Nucleus accumbens (tissue), 56 donors: Measurements from ENCODE around the gene GGT6.

Source experiments
- DNase-seq, 56 donors: peaks; one replicate each; lab custom pipeline; 2025; lab: John Stamatoyannopoulos, UW

Gene GGT6

DNA sequence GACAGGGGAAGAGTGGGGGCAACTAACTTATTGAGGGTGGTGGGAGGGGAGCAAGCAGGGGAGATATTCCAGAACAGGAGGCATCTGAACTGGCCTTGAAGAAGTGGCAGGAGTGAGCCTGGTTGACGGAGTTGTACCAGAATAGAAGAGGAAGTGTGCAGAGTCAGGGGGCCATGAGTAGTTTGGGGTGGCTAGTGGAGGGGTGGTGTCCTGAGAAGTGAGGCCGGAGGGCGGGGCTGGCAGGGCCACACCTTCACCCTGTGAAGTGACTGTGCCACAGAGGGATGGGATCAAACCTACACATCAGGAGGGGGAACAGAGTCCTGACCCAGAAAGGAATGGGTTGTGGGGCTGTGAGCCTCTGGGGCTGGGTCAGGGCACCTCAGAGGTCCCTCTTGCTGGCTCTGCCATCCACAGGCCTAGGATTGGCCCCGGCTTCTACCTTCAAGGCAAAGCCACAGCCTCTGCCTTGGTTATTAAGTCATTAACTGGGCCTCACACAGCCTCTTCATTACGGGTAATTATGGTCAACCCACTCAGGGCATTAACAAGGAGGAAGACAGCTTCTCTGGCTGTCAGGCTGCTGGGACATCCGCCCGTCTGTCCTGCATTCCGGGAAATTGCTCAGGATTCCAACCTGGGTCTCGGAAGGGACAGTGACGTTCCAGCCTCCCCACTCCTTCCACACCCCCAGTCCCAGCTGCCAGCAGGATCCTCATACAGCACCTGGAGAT lies 49.0 kb downstream of the GGT6 start:
- peak in 2 of 56 donors; percentile 7 to 22 for DNase-seq

DNA sequence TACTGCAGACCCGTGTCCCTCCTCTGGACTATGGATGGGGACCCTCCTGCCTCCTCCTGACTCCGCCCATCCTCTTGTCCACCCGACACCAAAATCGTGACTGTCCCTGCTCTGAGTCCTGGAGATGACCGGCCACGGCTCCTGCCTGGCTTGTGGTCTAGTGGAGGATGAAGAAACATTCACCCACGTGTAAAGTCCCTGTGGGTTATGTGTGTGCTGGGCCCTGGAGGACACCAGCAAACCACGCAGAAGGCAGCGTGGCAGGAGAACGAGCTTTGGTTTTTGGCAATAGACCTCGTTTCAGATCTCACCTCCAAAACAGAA lies 49.8 kb downstream of the GGT6 start:
- DNase-seq = no peak

DNA sequence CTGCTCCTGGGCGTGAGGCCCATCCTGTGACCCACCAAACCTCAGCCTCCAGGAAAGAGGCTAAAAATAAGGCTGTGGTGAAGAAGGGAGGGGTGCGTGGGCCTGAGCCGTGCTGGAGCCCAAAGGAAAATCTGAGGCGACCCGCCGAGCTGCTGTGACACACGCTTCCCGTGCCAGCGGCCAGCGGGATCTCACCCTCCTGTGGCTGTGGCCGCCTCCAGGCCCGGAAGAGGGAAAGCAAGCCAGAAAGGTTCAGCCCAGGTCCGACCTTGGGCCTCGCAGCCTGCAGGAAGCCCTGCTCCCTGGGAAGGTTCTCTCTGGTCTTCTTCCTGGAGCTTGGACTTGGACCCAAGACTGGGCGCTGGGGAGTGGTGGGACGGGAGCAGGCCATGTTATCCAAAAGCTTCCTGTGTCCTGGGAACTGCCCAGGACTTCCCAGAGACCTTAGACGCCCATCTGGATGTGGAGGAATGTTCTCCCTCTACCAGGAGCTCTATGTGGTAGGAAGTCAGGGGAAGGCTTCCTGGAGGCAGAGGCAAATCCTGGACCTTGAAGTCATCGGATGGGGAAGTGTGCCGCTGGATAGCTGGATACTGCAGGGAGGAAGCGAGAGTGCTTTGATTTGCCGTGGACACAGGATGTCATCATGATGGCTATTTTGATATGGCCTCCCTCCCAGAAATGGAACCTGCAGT lies 50.3 kb downstream of the GGT6 start:
- no peak for DNase-seq

DNA sequence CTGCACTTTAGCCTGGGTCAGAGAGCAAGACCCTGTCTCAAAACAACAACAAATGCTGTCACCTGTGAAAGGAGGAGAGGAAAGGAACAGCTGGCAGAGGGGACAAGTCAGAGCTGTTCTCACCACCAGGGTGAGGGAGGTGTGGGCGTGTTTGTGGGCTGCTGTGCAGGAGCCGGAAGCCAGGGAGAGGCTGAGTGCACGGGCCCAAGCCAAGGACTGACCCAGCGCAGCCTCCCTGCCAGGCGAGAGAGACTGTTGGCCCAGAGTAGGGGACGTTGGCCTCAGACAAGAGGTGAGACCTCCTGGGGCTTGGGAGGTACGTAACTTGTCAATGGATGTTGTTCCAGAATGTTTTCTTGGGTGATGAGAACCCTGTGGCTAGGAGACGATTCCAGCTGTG lies 51.0 kb downstream of the GGT6 start:
- DNase-seq = no peak

DNA sequence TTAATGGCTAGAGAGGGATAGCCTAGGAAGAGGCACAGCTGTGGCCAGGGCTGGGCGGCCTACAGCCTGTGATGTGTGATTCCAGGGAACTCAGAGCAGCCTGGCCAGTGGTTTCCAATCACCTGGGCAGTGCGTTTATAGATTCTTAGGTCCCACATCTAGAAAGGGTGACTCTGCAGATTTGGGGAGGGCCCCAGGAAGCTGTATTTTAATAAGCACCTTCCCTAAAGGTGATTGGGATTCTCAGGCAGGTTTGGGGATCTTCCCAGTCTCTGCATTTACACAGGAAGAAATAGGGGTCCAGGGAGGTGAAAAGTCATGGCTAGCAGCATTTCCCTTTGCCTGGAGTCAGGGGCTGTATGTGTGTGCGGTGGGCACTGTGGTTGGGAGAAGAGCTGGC lies 52.2 kb downstream of the GGT6 start:
- DNase-seq = no peak

DNA sequence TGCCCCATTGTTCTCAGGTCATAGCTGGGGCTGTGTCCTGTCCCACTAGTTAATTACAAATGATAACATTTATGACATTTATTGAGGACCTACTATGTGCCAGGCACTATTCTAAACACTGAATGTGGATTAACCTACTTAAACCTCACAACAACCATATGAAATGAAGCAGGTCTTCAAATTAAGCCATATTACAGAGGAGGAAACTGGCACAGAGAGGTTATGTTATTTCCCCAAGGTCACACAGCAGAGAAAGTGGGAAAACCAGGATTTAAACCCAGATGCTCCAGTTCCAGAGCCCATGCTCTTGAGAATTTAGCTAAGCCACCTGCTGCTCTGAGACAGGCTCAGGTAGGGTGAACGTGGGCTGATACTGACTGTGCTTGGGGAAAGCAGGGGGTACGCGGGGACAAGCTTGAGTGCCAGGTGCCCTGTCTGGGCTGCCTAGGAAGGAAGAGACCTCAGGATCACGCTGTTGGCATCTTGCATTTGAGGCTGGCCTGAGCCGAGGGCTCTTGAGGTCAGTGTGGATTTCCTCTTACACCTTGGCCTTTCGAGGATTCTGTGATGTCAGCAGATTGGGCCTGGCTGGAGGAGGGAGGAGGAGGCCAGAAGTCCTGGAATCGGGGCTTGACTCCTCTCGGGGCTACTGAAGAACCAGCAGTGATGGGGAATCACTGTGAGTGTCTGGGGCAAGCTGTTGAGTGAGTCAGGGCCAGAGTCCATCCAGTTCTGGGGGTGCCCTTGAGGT lies 52.8 kb downstream of the GGT6 start:
- DNase-seq = no peak
